ENCODE data around the gene HHIPL1. TPM values are rescaled to one million over a fixed set of nuclear protein-coding genes. Genes with fewer than 3 reads are reported as not detected.

Gene HHIPL1
- total and polyA plus RNA-seq, 2 of the 8 experiments (the other 6 are each of a cell fraction or from before 2014, with no cell fraction given), result 1.5 to 2.6 TPM

DNA sequence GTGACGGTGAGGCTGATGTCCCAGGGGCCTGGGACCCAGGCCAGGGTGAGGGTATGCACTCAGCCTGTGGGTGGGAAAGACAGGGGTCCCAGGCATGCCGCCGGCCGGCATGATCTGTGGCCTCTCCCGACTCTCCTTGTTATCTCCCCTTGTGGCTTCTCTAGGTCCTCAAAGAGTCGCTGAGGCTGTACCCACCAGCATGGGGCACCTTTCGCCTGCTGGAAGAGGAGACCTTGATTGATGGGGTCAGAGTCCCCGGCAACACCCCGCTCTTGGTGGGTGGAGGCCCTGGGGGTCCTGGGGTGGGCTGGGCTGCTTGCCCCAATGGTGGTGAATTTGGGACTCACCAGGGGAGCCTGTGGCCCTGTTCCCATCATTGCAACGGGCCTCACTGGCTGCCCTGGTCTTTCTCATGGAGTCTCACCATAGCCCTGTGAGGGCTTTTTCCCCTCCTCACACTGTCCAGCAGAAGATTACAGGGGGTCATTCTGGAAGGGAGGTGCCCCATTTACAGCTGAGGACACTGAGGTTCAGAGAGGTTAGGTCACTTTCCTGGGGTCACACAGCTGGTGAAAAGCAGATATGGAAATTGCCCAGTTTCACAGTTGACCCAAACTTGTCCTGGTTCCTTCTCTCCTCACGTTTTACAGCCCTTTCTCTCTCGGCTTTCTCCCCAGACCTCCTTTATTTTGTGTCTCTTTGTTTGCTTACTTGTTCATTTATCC is 77.0 kb downstream of the HHIPL1 start:
- POLR2A ChIA-PET (ENCODE audit: partially characterized antibody), result no interaction called here
- H4K91ac ChIP-seq (replicated peaks; ENCODE audit: insufficient read length, low read length), result no peak overlapping the region
- H3K4me3 ChIP-seq (ENCODE audit: extremely low read depth in 1 of 4, insufficient read depth in 2 of 4, low read depth in 3 of 4, low read length in 4 of 4), result no peak overlapping the region
- H3K14ac ChIP-seq (ENCODE audit: insufficient read length), result no peak overlapping the region
- H3K18ac ChIP-seq (ENCODE audit: extremely low read depth, low read length), result no peak overlapping the region
- no peak overlapping the region for H2BK120ac ChIP-seq (replicated peaks; ENCODE audit: low read depth, low read length)
- no peak for FAIRE-seq
- DNase-seq (ENCODE audit: low read depth in 1 of 2, low spot score in 2 of 2), result peak in 1 of 2 experiments; percentile 24
- no peaks in the 10 kb centered on the region for H3K79me2 ChIP-seq (ENCODE audit: control insufficient read depth in 1 of 2, insufficient read depth in 2 of 2, low read length in 2 of 2)
- WGBS, 2 experiments (ENCODE audit: extremely low coverage in 1 of 2, insufficient coverage in 1 of 2, insufficient read length in 1 of 2, insufficient replicate concordance in 2 of 2, low coverage in 1 of 2, low lambda C conversion rate in 2 of 2, missing lambda C conversion rate in 1 of 2), result 94% methylated on average over 11 of the region's 12 CpGs; no CpG with 5 or more reads in 1 of the 2 experiments
- peaks cover 0 to 1% of the 10 kb centered on the region in 2 experiments for H4K20me1 ChIP-seq (replicated peaks in 1 of 2; ENCODE audit: control insufficient read depth in 1 of 2, insufficient read depth in 2 of 2, low read length in 2 of 2)
- no peaks in the 10 kb centered on the region for H3K9me3 ChIP-seq (ENCODE audit: insufficient read depth in 2 of 2, low read depth in 1 of 2, low read length in 1 of 2)
- peaks cover 0 to 8% (median under 1%) of the 10 kb centered on the region in 4 experiments; a peak in 2 of 7 replicates for H3K4me1 ChIP-seq (replicated peaks in 1 of 4; ENCODE audit: control insufficient read depth in 3 of 4, insufficient read depth in 4 of 4, low read length in 3 of 4)
- H2BK12ac ChIP-seq (ENCODE audit: low read depth, low read length), result no peak overlapping the region
- H3K79me1 ChIP-seq (ENCODE audit: low read depth, low read length), result no peaks in the 10 kb centered on the region
- H3K4ac ChIP-seq (replicated peaks; ENCODE audit: insufficient read length, low read depth, low read length), result no peak overlapping the region
- no peak overlapping the region for H4K8ac ChIP-seq (ENCODE audit: extremely low read depth, insufficient read depth, low read length)
- H3K27me3 ChIP-seq (replicated peaks in 1 of 4; ENCODE audit: control insufficient read depth in 3 of 4, extremely low read depth in 1 of 4, insufficient read depth in 3 of 4, low read length in 3 of 4), result no peaks in the 10 kb centered on the region
- H2BK20ac ChIP-seq (ENCODE audit: low read length), result no peak overlapping the region
- no peak overlapping the region for H4K5ac ChIP-seq (ENCODE audit: insufficient read length, low read depth, low read length)
- H3K4me2 ChIP-seq (ENCODE audit: insufficient read depth in 1 of 2, low read depth in 2 of 2, low read length in 2 of 2), result no peak overlapping the region
- H3K23me2 ChIP-seq (ENCODE audit: low read depth, low read length), result no peaks in the 10 kb centered on the region
- no peak overlapping the region for H3K56ac ChIP-seq (replicated peaks; ENCODE audit: insufficient read length, low read depth, low read length)
- H3K27ac ChIP-seq (ENCODE audit: low read depth, low read length), result no peak overlapping the region
- CTCF ChIA-PET (ENCODE audit: partially characterized antibody), result interaction anchor here (0.9 to 1.9 kb wide), 3 partner anchors 8 to 95 kb away, joined by 3 to 9 read pairs (median 5); no protein-coding TSS in a partner anchor
- no peaks in the 10 kb centered on the region for H3K36me3 ChIP-seq (ENCODE audit: control insufficient read depth in 2 of 4, insufficient read depth in 4 of 4, low read length in 3 of 4)
- no peak overlapping the region; the same call in 1 of the 2 replicates for H2BK5ac ChIP-seq (ENCODE audit: low read depth, low read length)
- H2AK5ac ChIP-seq (ENCODE audit: low read depth, low read length), result no peak overlapping the region
- no peak overlapping the region for H3K23ac ChIP-seq (ENCODE audit: insufficient read length)
- H2AFZ ChIP-seq (ENCODE audit: low read length), result no peak overlapping the region
- no peak overlapping the region; the same call in 1 of the 2 replicates for H2BK15ac ChIP-seq (ENCODE audit: low read length)
- H3K9ac ChIP-seq (replicated peaks in 1 of 4; ENCODE audit: extremely low read depth in 1 of 4, low read depth in 3 of 4, low read length in 3 of 4), result no peak overlapping the region
- TF ChIP-seq KDM1A (IDR thresholded peaks at IDR 0.05; ENCODE audit: borderline replicate concordance, low read length), result peak; percentile 68; the same call in 1 of the 2 replicates

All from H1 (cell line).